ENCODE results near the gene CEP131. TPM values are rescaled to one million over a fixed set of nuclear protein-coding genes. Genes with fewer than 3 reads are reported as not detected.

The CEP131 gene
- total and polyA plus RNA-seq, 2 of the 4 experiments (the other 2 are of a cell fraction) = 4.8 to 9.6 TPM

DNA sequence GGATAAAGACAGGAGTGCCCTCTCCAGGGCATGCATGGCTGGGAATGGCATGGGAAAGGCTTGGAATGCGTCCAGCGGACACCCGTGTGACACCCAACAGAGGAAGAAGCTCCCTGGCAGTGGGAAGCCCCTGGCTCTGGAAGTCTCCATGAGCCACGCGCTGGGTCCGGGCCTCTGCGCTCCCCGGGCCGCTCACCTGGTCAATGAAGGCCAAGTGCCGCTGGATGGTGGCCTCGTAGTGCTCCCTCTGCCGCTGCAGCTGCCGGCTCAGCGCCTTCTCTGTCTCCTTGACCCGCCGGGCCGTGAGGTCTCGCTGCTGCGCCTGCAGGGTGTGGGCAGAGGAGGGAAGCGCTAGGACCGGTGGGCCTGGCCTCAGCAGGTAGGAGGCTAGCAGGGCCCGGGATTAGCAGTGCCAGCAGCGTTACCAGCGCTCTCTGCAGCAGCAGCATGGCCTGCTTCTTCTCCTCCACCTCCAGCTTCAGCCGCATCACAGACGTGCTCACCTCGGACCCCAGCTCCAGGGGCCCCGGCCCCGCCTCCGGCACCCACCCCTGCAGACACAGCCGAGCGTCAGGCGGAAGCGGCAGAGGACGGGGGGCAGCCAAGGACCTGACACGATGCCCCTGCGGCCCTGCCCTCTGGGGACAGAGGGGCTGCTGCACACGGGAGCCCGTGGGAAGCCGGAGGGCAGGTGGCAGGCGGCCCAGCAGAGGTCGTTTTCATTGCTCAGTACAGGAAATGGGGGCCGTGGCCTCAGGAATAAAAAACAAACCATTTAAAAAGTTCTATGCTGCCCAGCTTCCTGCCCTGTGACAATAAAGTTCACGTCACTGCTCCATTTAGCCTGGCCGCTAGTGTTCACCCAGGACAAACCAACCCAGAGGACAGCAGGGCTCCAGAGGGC, 26.0 kb downstream of the CEP131 start:
- H3K27me3 ChIP-seq (ENCODE audit: control insufficient read depth, insufficient read depth, low read length) = no peaks in the 10 kb centered on the region
- H2BK15ac ChIP-seq (ENCODE audit: low read depth, low read length) = no peak overlapping the region
- no peak overlapping the region for H2BK5ac ChIP-seq (ENCODE audit: low read depth, low read length, poor library complexity, severe bottlenecking)
- no peak overlapping the region for H3K4ac ChIP-seq (ENCODE audit: low read depth, low read length)
- no peak overlapping the region for H3K14ac ChIP-seq (replicated peaks; ENCODE audit: low read depth, low read length)
- H2AK9ac ChIP-seq (replicated peaks; ENCODE audit: low read depth, low read length, poor library complexity) = peak overlapping the region; percentile 16
- no peak overlapping the region for H3K9ac ChIP-seq (ENCODE audit: low read depth, low read length)
- POLR2A ChIA-PET (ENCODE audit: unreplicated experiment) = no interaction called here
- H2AFZ ChIP-seq (replicated peaks; ENCODE audit: low read length, poor library complexity) = no peak overlapping the region
- no peaks in the 10 kb centered on the region for H3K79me1 ChIP-seq (ENCODE audit: low read depth in 1 of 2, low read length in 2 of 2)
- no peak overlapping the region for H4K8ac ChIP-seq (ENCODE audit: low read depth in 2 of 2, low read length in 2 of 2)
- in situ Hi-C loops (cut with MboI; ENCODE audit: low sequenced_read_pairs) (no loop called here), dilution Hi-C loops (cut with HindIII; ENCODE audit: low sequenced_read_pairs, unreplicated experiment) (no loop called here), intact Hi-C loops (cut with micrococcal nuclease) (no loop called here)
- H2BK120ac ChIP-seq (ENCODE audit: low read depth, low read length) = no peak overlapping the region
- H2BK20ac ChIP-seq (ENCODE audit: low read depth, low read length) = no peak overlapping the region
- CTCF ChIA-PET = no interaction called here
- WGBS, 2 experiments (ENCODE audit: extremely low coverage in 2 of 2, insufficient read length in 1 of 2) = 88% methylated on average over 19 of the region's 45 CpGs; no CpG with 5 or more reads in 1 of the 2 experiments
- no peak overlapping the region for H3K18ac ChIP-seq (ENCODE audit: low read depth, low read length)
- ATAC-seq (ENCODE audit: low read depth) (no peak), DNase-seq (no peak)
- no peak overlapping the region for H3K4me3 ChIP-seq (ENCODE audit: insufficient read depth, low read depth, low read length)
- no peaks in the 10 kb centered on the region for H3K4me1 ChIP-seq (ENCODE audit: control insufficient read depth, insufficient read depth, low read length)
- H4K91ac ChIP-seq (ENCODE audit: insufficient read depth, low read depth, low read length) = no peak overlapping the region
- BruUV-seq (replicated peaks) = no TSS peak
- H2AK5ac ChIP-seq (ENCODE audit: low read depth, low read length) = no peak overlapping the region
- no peak for TF ChIP-seq RFX5 (IDR thresholded peaks at IDR 0.05; ENCODE audit: low read depth, low read length)
- peaks cover 6% of the 10 kb centered on the region for H3K36me3 ChIP-seq (ENCODE audit: control insufficient read depth, insufficient read depth, low read length)
- no peak overlapping the region for H3K23ac ChIP-seq (ENCODE audit: low read depth, low read length)
- H3K27ac ChIP-seq (ENCODE audit: insufficient read depth, low read length) = no peak overlapping the region
- no peak overlapping the region for H4K5ac ChIP-seq (ENCODE audit: low read depth, low read length)
- no peak overlapping the region for H3K56ac ChIP-seq (ENCODE audit: extremely low read depth, insufficient read depth, low read length)
- H4K20me1 ChIP-seq (ENCODE audit: insufficient read depth, low read length) = no peaks in the 10 kb centered on the region; the same call in 1 of the 2 replicates
- H3K9me3 ChIP-seq (ENCODE audit: control insufficient read depth, insufficient read depth, low read length) = no peaks in the 10 kb centered on the region
- H3K4me2 ChIP-seq (ENCODE audit: low read depth, low read length) = no peak overlapping the region
- no peaks in the 10 kb centered on the region for H3K9me1 ChIP-seq (ENCODE audit: insufficient read depth, low read length)

Data from IMR-90 (cell line).